GM19468 (cell line): ENCODE results near the gene ANKRD62.
A peak's percentile ranks its signal among the peaks of the same experiment; 100 is the strongest.

Experiments
- ATAC-seq: cut with Tn5 transposase; IDR thresholded peaks from one replicate; pipeline ENCODE4 v1.9.1; 2021; ENCODE audit warnings: mild to moderate bottlenecking, moderate library complexity, moderate number of reproducible peaks; ENCODE audit not compliant: unreplicated experiment; ENCODE audit errors: extremely low read depth

ANKRD62 gene

DNA sequence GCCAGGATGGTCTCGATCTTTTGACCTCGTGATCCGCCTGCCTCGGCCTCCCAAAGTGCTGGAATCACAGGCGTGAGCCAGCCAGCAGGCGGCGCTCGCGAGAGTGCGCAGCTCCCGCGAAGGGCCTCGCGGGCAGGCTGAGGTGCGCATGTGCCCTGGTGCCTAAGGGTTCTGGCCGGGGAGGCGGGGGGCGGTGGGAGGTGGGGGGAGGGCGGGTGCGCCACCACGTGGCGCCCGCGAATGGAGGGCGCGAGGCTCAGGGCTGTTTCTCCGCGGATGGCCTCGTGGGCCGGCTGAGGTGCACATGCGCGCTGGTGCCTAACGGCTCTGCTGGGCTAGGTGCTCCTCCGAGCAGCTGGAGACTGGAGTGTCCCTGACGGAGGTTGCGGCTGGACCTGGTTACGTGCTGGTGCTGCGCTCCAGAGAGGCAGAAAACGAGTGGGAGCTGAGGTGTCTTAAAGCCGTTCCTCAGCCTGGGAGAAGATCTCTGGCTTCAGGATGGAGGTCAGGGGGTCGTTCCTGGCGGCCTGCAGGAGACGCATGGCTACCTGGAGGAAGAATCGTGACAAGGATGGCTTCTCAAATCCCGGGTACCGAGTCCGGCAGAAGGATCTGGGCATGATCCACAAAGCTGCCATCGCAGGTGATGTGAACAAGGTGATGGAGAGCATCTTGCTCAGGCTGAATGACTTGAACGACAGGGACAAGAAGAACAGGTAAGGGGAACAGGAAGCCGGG is at the start of gene ANKRD62:
Gene ANKRD62, plus strand, starts transcription at position 324 of the 738 bp plus-strand sequence. Its CDS starts 175 bp downstream, at position 499.
- ATAC-seq, result no peak

DNA sequence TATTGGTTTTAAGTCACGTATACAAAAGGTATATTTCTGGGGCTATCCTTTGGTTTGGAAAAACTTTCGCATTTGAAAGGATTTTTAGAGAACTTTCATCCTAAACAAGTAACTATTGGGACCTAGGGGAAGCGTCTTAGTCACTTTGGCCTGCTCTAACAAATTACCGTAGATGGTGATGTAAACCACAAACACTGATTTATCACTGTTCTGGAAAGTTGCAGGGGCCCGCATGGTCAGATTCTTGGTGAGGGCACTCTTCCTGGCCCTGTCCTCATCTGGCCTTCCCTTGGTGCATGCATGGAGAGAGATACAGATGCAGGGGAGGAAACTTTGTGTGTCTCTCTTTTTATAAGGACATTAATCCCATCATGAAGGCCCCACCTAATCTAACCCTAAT is 49.1 kb upstream of the ANKRD62 start:
- ATAC-seq, result no peak

DNA sequence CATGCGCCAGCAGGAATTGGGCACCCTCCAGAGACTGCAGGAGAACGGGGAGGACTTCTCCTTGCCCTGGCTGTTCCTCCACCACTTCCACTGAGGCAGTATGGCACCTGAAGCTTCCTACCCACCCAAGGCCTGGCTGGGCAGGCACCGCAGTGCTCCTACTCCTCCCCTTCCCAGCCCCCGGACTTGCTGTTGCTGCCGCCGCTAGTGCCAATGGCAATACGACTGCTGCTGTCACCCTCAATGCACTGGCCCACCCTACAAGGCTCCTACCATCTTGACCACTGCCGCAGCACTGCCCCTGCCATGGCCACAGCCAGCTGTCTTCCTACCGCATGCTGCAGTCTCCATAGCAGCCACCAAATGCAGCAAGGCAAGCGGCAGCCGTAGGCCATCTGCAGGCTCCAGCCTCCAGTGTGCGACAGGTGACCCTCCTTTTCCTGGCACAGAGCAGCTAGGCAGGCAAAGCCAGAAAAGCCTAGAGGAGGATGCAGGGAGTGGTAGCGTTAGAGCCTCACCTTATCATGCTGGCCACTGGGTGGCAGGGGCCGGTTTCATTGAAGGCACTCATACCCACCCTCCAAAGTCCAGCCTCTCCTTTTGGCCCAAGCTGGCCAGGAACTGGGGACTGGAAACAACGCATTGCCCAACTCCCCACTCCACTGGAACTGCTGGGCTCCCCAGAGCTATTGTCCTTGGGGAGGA is 47.4 kb upstream of the ANKRD62 start:
- ATAC-seq, result no peak

DNA sequence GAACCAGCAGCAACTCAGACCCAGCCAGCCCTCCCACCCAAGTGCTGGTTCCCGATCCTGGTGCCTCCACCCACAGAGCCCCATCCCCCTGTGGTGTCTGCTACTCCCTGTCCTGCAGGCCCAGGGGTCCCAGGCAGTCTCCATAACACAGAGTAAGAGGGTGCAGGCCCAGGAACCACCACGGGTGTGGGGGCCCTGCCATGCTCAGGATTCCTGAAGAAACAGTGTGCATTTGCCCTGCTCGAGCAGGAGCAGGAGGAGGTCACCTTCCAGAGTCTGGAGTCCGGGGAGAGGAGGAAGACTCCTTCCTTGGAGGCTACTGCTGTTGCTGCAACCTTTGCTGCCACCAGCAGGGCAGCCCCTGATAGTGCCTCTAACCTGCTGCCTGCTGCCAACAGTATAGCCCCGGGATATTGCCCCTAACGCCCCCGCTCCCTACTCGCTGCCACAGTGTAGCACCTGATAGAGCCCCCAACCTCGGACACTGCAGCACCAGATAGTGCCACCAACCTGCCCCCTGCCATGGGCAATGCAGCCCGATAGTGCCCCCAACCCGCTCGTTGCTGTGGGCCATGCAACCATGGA is 46.8 kb upstream of the ANKRD62 start:
- ATAC-seq, result no peak

DNA sequence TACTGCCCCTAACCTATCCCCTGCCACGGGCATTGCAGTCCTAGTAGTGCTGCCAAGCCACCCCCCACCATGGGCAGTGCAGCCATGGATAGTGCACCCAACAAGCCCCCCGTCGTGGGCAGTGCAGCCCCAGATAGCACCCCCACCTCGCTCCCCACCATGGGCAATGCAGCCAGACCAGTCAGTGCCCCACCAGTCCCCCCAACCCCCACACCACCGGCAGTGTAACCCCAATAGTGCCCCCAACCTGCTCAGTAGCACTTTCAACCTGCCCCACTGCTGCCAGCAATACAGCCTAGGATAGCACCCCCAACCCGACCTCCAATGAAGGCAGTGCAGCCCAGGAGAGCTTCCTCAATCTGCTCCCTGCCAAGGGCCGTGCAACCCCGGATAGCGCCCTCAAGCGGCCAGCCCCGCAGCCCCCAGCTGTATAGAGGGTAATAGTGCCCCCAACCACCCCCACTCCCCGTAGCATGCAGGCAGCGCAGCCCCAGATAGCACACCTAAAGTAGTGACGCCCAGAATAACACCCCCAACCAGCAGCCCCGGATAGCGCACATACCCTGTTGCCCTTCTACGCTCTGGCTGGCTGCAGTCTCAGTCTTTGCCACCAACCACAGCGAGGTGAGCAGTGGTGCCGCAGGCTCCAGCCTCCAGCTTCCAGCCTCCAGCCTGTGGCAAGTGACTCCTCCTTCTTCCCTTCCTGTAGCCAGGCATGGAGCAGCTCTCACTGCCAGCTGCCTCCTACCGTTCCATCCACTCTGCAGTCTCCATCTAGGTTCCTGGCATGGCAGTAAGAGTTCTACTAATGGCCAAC is 45.4 kb upstream of the ANKRD62 start:
- ATAC-seq, result no peak

DNA sequence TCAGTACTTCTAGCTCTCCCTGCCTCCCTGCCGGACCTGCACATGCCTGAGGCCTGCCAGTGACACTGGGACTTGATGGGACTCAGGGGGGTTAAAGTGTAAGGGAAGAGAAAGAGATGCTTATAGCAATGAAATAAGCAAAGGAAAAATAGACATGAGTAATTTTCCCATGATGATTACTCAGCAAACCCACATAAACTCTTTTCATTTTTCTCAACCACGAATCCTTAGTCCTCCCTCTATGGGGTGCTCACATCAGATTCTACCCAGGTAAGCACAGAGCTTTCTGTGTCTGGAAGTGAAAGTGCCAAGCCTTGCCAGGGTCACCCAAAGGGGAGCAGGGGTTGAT is 44.8 kb upstream of the ANKRD62 start:
- no peak for ATAC-seq

DNA sequence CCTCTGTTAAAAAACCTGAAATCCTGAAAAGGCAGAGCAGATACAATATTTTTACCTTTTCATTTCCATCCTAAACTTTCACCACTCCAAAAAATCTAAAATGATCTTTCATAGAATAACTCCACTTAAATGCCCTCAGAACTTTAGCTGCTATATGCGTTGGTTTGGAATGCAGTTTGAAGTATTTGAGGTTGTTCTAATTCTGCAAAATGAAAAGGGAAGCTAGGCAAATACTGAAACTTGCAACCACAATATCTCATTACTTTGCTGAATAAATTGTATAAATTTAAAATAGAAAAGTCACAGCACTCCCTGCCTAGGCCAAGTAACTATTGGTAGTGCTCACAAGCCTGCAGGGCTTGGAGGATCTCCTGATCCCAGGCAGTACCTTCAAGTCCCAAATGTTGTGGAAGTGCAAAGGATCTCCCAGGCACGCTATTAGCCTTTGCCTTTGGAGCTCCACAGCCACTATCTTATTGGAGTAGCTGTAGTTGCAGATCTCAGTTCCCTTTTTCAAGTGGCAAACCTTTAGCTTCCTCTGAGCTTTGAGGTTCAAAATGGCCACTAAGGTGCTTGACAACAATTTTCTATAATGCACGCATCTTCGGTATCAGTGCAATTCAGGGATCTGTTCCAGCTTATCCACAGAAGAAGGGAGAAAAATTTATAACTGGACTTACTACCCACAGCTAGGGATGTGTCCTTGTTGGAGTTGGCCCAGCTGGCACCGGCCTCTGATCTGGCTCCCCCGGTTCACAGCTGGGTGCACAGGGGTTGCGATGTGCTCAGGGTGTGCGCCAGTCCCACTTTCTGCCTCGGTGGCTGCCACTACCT is 43.4 kb upstream of the ANKRD62 start:
- ATAC-seq, result peak; percentile 80

DNA sequence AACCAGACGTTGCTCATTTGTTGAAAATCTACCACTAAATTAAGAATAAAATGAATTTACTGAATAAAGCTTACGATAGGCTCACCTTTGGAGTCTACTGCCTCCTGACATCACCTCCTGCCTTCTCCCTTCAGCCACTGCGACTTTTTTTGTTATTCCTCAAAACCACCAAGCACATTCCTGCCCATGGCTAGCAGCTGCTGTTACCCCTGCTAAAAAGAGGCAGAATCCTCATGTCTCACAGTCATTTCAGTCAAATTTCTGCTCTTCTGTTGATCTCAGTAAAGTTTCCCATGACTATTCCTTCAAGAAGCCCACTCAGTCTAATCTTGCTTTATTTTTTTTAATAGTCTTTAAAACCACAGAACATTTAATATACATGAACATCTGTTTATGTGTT is 40.8 kb upstream of the ANKRD62 start:
- ATAC-seq, result no peak

DNA sequence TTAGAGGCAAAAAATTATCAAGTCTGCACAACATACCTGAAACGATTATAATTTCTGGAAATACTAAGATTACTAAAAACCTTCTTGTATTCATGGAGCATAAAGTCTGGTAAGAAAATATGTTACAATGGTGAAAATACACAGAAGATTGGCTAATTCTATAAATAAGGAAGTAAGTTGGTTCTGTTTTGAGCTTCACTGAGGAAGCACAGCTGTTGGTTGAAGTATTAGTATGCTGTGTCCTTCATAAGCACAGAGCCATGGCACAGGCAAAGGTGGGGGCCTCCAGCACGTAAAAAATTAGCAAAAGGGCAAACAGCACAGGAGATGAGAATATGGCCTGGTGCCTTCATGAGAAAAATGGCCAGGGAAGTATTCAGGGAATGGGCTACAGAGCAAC is 40.4 kb upstream of the ANKRD62 start:
- peak; percentile 30 for ATAC-seq

DNA sequence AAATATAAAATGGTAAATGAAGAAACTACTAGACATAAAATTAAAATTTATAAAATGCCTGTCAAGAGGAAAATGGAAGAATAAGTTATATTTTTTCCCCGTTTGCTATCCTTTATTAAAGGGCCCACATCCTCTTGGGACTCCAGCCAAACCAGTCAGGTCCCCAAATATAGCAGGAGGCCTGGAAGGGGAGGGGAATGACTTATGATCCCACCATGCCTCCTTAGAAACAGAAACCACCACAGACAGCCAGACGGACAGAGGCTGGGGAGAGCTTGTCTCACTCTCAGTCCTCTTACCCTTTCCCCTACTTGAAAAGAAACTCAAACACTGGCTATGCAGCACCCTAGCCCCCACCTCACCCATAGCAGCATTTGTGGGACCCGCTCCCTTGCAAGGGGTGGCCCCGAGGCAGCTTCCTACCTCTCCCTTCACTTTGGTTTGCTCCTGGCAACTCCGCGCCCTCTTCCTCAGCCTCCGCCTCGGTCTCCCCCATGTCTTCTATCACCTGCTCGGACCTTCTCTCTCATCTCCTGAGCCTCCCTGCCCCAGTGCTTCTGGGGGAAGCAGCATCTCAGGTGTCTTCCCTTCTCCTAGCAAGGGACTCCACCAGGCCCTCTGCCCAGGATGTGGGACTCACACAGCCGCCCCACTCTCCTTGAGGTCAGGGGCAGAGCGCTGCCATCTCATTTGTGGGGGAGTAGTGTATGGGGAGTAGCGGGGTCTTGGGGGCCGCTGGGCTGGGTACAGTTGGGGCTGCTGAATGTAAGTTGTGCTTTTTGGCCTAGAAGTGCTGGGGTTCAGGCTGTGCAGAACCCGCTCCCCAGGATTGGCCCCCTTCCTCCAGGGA is 37.4 kb upstream of the ANKRD62 start:
- ATAC-seq, result no peak

DNA sequence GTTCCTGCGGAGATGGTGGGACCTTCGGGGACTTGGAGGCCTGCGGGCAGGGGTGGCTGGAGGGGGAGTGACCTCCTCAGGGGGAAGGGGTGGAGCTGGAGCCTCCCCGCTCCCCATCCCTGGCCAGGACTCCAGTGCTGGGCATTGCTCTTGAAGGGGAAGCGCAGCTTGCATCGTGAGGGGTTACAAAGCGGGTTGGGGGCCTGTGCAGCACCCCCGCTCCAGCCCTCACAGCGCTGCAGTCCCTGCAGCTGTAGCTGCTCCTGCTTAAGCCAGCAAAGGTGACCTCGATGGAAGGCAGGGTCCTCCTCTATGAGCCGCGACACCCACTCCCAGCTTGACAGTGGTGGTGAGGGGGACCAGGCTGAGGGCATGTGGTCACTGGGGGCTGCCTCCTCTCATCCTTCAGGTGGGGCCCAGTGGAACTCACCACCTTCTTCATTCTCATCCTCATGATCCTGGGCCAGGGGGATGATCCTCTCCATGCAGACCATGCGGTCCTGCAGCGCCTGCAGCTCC is 36.7 kb upstream of the ANKRD62 start:
- ATAC-seq, result no peak

DNA sequence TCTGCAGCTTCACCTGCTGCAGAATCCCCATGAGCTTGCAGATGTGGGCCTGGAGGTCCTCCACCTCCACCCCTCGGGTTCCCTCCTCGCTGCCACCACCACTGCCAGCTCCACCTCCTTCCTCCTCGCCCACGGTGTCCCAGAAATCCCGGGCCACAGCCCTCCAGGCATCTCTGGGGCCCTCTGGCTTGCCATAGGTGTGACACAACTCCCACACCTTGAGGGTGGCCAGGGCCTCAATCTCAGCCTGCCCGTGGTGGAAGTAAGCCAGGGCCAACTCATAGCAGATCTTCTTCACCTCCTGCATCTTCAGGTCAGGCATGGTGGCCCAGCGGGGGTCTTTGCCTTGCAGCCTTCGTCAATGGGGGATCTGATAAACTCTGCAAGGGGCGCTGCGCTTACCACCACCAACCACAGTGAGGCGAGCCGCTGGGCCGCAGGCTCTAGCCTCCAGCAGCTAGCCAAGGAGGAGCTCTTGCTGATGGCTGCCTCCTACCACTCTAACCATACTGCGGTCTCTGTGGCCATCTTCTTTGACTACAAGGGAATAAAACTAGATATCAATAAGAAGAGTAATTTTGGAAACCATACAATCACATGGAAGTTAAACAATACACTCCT is 36.1 kb upstream of the ANKRD62 start:
- ATAC-seq, result no peak

DNA sequence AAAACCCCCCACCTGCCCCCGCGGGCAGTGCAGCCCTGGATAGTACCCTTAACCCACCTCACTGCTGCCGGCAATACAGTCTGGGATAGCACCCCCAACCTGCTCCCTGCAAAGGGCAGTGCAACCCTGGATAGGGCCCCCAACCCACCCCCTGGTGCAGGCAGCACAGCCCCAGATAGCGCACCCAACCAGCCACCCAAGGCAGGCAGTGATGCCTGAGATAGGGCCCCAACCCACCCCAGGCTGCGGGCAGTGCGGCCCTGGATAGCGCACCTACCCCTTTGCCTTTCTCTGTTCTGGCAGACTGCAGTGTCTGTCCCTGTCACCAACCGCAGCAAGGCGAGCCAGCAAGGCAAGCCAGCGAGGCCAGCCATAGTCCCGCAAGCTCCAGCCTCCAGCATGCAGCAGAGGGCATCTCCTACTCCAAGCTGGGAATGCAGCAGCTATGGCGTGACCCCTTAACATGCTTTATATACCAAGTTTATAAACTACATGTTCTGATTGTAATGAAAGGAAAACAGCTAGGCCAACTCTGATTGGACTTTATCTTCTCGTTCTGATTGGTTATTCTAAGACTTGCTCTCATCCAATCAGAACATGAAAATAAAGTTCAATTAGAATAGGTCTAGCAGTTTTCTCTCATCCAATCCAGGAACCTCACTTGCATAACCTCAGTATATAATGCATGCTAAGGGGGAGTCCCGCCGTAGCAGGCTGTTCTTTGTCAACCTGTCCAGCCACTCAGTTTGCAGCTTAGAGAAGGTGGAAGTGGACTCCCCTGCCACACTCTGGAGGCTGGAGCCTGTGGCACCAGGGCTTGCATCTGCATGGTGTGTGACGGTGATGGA is 34.1 kb upstream of the ANKRD62 start:
- no peak for ATAC-seq

DNA sequence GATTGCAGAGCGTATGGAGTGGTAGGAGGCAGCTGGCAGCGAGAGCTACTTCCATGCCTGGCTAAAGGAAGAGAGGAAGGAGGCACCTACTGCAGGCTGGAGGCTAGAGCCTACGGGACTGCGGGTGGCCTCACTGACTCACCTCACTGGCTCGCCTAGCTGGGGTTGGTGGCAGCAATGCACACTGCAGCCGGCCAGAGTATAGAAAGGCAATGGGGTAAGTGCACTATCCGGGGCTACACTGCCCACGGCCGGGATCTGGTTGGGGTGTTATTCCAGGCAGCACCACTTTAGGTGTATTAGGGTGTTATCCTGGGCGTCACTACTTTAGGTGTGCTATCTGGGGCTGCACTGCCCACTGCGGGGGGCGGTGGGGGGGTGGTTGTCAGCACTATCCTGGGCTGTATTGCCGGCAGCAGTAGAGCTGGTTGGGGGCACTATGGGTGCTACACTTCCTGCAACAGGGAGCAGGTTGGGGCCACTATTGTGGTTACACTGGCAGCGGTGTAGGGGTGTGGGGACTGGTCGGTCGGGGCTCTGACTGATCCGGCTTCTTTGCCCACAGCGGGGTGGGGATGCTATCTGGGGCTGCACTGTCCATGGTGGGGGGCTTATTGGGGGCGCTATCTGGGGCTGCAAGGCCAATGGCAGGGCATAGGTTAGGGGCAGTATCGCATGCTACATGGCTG is 33.3 kb upstream of the ANKRD62 start:
- no peak for ATAC-seq

DNA sequence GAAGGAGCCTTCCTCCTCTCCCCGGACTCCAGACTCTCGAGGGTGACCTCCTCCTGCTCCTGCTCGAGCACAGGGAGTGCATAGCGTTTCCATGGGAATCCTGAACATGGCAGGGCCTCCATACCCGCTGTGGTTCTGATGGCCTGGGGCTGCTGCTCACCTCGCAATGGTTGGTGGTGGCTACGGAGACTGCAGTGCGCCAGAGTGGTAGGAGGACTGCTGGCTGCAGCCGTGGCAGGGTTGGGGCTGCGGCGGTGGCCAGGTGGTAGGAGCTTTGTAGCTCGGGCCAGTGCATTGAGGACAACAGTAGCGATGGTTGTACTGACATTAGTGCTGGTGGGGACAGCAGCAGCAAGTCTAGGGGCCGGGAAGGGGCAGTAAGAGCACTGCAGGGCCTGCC is 32.0 kb upstream of the ANKRD62 start:
- no peak for ATAC-seq

DNA sequence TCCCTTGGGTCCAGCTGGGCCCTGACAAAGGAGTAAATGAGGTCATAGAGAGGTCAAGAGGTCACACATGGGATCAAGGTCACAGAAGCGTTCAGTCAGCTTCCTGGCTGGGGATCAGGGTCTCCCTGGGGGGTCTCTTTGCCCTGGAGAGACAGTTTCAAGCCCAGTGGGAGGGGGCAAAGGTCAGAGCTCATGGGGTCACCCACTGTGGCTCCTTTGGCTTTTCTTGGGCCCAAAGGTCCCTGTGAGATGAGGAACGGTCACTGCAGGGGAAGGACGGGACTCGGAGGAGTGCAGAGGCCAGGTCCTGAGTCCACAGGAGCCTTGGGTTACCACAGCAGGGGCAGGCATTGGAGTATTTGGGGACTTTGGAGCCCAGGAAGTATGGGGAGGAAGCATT is 30.7 kb upstream of the ANKRD62 start:
- no peak for ATAC-seq
